ENCODE results near the gene DPF3.

Gene DPF3

GRCh38 chr14:72792051-72792788 is 101.7 kb downstream of the DPF3 start:
- no peak for DNase-seq

DNA sequence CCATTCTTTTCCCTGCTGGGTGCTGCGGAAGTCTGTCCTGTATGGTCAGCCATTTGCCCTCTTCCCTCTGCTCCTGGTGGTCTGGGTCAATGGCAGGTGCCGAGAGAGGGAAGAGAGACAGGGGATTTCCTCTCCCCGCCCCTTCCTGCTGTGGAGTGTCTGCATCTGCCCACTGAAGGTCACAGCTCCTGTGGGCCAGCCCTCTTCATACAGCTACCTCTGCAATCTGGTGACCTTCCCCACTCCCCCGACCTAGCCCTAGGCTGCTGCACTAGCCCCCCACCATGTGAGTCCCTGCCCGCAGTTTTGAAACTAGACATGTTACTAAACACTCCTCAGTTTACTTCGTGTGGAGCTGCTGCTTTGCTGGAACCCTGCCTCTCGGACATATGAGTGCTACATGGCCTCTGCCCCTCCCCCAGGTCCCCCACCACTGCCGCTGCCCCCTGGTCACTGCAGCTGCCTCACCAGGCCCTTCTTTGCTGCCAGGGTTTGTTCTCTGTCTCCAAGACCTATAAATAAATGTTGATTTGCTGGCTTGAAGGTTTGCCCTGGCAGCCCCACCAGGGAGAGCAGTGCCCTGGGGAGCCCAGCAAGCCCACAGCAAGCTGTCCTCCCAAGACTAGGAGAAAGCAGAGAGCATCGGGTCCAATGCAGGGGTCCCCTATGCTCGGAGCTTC is 102.9 kb downstream of the DPF3 start:
- no peak for DNase-seq

DNA sequence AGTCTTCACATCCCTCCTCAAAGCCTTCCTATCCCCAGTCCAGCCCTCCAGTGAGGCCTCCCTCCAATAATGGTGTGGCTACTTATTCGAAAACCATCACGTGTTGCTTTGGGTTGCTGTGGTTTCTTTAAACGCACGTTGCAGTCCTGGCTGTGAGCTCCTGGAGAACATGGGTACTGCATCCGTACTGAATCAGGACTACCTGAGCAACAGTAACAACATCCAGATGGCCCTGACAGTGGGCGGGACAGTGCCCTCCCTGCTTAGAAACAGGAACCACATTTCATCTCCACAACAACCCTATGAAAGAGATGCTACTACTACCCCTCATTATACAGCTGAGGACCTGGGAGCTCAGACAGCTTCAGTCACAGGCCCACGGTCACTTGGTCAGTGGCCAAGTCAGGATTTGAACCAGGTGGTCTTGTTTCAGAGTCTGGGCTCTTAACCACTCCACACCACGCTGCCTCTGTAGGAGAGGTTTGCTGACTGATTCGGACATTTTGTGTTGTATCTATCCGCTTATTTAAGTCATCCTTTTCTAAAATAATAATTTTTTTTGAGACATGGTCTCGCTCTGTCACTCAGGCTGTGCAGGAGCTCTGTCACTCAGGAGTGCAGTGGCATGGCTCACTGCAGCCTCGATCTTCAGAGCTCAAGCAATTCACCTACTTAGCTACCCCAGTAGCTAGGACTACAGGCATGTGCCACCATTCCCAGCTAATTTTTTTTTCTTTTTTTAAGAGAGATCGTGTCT is 104.8 kb downstream of the DPF3 start:
- no peak for DNase-seq

GRCh38 chr14:72788255-72788654 is 105.6 kb downstream of the DPF3 start:
- DNase-seq: no peak

GRCh38 chr14:72787841-72788240 is 106.1 kb downstream of the DPF3 start:
- no peak for DNase-seq

GRCh38 chr14:72786378-72787350 is 107.2 kb downstream of the DPF3 start:
- no peak for DNase-seq

- no peak for DNase-seq
These were observed 110.2 kb downstream of the DPF3 start for GRCh38 chr14:72783741-72784140.

DNA sequence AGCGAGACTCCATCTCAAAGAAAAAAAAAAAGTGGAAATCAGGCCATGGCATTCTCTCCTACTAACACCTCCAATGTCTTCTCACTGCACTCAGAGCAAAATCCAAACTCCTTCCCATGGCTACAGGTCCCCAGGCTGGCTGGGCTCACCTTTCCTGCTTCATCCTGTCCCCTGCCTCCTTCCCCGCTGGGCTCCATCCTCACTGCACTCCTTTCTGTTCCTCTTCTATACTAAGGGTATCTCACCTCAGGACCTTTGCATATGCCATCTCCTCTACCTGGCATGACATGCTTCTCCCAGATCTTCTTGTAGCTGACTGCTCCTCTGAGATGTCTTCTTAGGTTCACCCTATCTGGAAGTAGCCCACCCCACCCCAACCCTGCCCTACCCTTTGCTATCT is 111.1 kb downstream of the DPF3 start:
- no peak for DNase-seq

GRCh38 chr14:72781561-72782508 is 112.1 kb downstream of the DPF3 start:
- no peak for DNase-seq

GRCh38 chr14:72780751-72781150 is 113.2 kb downstream of the DPF3 start:
- no peak for DNase-seq

DNA sequence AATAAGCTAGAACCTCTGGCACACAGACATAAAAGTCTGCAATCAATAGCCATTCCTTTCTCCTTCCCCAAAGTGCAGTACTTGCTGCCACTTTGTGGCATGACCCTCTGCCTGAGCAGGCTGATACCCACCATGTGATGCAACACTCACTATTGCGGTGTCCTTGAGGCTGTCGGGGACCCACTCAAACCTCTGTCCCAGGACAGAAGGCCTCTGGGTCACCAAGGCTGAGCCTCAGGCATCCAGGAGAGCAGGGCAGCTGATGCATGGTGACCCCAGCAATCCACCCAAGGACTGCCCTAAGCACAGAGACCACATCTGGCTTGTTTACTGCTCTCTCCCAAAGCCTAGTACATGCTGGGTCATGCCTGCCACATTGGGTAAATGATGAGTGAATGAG is 114.2 kb downstream of the DPF3 start:
- DNase-seq: no peak

DNA sequence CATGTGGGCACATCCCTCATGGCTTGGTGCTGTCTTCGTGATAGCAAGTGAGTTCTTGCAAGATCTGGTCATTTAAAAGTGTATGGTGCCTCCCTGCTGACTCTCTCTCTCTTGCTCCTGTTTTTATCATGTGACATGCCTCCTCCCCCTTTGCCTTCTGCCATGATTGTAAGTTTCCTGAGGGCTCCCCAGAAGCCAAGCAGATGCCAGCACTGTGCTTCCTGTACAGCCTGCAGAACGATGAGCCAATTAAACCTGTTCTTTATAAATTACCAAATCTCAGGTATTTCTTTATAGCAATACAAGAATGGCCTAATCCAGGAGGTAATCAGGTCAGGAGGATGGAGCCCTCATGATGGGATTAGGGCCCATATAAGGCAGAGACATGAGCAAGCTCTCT is 116.3 kb downstream of the DPF3 start:
- no peak for DNase-seq

- DNase-seq: no peak
These were observed 117.1 kb downstream of the DPF3 start for GRCh38 chr14:72776701-72777261.

DNA sequence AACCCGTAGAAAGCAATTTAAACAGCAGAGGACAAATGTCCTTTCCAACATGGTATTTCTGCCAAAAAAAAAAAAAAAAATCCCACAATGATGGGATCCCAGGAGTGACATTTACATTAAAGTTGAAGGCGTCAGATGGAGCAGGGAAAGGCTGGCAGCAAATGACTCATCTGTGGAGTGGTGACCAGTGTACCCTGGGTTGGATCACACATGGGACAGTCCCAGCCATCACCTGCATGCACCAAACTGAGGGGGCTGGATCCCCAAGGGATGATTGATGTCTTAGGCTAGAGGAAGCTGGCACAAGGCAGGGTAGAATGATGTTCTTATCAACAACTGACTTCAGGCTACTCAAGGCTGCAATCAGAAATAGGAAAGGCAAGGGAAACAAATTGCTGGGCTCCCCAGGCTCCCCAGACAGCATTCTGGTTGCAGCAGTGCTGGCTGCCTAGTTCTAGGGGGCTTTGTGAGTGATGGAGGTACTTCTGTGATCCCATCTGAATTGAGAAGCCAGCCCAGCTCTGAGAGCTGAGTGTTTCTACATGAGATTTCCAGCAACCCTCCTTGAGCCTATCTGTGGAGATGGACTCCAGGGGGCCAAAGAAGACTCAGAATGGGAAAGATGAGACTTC is 117.9 kb downstream of the DPF3 start:
- DNase-seq: no peak

- DNase-seq: no peak
These were observed 118.8 kb downstream of the DPF3 start for GRCh38 chr14:72774894-72775620.

DNA sequence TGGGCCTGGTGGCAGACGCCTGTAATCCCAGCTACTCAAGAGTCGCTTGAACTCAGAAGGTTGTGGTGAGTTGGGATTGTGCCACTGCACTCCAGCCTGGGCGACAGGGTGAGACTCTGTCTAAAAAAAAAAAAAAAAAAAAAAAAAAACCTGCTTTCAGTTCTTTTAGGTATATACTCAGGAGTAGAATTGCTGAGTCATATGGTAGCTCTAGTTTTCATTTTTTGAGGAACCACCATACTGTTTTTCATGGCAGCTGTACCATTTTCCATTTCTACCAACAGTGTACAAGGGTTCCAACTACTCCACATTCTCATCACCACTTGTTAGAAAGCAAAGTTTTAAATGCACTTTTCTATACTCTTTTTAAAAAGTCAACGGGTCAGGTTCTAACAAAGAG is 119.8 kb downstream of the DPF3 start:
- DNase-seq: no peak

DNA sequence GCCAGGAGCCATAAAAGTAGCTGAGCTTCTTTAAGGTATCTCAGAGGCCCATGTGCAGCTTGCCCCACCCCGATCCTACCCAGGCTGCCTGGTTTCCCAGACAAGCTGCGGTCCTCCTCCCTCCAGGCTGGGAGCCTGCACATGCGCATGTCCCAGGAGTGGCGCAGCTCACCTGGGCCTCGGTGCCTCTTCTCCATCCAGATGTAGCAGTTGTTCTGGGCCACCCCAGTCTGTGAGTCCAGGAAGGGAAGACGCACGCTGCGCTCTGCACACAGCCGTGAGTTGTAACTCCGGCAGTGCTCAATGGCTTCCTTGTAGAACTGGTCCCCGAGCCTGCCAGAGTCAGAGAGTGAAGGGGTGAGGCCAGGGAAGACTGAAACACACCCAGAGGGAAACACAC is 122.3 kb downstream of the DPF3 start:
- no peak for DNase-seq

DNA sequence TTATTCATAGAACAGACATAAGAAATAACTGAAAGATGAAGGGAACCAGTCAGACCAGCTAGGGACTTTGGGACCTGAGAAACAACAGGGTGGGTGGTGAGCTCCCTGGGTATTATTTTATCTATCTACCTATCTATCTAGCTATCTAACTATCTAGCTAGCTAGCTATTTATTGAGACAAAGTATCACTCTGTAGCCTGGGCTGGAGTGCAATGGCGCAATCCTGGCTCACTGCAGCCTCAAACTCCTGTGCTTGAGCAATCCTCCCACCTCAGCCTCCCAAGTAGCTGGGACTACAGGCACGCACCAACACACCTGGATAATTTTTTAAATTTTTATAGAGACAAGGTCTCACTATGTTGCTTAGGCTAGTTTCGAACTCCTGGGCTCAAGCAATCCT is 127.6 kb downstream of the DPF3 start:
- DNase-seq: no peak

DNA sequence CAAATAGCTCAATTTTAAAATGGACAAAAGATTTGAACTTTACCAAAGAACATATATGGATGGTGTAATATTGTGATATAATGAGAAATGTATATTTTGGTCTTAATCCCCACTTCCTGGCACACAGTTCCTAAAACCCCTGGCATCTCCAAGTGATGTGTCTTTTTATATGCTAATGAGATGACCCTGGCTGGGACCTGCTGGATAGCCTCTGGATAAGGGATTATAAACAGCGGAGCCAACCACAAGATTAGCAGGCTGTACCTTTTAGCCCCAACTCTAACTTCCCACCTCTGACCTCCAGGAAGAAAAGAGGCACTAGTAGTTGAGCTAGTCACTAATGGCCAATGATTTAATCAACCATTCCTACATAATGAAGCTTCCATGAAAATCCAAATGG is 130.0 kb downstream of the DPF3 start:
- no peak for DNase-seq

GRCh38 chr14:72759670-72760069 is 134.2 kb downstream of the DPF3 start:
- DNase-seq: no peak

Measured in NCI-H446 treated with DMSO at 0.1 percent for 48 hours (cell line).